Activated CD4-positive, CD25-positive, alpha-beta regulatory T cell treated with anti-CD3 and anti-CD28 coated beads, Interleukin-2, amount 50 U/mL, for 72 hours (primary cell): ENCODE results near the gene BMPR1A.

Source experiments
- DNase-seq: peaks from one replicate; pipeline ENCODE4 v3.0.0; 2021

BMPR1A gene

DNA sequence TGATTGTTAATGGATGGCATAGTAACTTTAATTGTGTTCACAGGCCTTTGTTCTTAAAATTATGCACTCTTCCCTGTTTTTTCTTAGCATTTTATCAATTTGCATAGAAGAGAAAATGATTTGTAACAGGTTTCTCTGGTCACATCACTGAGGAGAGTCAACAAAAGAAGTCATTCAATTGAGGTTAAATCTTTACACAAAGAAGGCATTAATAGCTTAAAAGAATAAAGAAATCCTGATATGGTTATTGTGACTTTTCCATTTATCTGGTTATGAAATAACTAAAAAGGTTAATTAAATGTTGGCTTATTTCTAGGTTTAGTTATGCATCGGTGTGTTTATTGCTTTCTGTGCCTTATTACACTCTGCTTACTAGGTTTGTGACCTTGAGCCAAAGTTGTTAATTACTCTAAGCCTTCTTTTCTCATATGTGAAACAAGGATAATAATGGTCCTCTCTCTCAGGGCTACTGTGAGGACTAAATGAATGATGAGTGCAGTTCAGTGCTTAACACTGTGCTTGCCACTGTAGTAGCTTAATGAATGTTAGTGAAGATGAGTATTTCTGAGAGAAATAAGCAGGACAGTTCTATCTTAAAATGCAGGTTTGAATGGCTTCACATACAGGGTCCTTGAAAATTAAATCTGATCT is 12.1 kb downstream of the BMPR1A start:
- no peak for DNase-seq

DNA sequence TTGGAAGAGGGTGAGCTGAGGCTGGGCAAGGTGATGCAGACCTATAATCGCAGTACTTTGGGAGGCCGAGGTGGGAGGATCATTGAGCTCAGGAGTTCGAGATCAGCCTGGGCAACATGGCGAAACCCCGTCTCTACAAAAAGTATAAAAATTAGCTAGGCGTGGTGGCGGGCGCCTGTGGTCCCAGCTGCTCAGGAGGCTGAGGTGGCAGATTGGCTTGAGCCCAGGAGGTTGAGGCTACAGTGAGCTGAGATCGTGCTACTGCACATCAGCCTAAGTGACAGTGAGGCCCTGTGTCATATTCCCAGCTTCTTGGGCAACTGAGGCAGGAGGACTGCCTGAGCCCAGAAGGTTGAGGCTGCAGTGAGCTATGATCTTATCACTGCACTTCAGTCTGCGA is 13.6 kb downstream of the BMPR1A start:
- no peak for DNase-seq

DNA sequence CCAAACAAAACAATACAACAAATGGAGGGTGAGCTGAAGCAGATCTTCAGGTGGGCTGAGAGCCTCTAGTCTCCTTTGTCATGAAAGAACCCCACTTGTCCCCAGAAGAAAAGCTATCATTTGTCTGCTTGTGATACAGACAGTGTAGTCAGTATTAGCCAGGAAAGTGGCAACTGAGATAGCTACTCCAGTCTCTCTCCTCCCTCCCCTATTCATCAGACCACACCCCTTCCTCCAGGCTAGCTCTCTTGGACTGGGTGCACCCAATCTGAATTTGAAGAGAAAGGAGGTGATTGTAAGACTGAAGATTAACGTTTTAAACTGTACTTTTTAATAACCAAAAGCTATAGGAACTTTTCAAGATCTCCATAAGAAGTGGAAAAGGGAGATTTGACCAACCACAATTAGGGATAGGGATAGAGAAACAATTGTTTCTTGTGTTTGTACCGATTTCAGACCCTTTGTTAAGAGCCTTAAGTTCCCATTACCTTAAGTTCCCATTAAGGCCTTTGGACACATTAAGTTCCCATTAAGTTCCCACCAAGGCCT is 14.1 kb downstream of the BMPR1A start:
- DNase-seq = no peak

- no peak for DNase-seq
Observed at GRCh38 chr10:86773498-86773897, 17.1 kb downstream of the BMPR1A start.

GRCh38 chr10:86775056-86775869 is 18.8 kb downstream of the BMPR1A start:
- DNase-seq = no peak

GRCh38 chr10:86775870-86776180 is 19.4 kb downstream of the BMPR1A start:
- no peak for DNase-seq

DNA sequence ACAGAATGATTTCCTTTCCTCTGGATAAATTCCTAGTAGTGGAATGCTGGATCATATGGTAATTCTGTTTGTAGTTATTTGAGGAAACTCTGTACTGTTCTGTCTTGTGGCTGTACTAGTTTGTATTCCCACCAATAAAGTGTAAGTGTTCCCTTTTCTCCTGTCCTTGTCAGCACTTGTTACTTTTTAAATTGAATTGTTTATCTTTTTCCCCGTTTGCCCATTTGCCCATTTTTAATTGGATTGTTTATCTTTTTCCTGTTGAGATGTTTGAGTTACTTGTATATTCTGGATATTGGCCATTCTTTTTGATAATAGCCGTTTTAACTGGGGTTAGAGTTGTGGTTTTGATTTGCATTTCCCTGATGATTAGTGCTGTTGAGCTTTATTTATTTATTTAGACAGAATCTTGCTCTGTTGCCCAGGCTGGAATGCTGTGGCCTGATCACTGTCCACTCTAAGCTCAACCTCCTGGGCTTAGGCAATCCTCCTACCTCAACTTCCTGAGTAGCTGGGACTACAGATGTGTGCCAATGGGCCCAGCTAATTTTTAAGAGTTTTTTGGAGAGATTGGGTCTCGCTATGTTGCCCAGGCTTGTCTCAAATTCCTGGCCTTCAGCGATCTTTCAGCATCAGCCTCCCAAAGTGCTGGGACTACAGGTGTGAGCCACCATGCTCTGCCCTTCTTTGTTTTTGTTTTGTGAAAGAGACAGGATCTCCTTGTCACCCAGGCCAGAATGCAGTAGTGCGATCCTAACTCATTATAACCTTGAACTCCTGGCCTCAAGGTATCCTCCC is 23.0 kb downstream of the BMPR1A start:
- no peak for DNase-seq

DNA sequence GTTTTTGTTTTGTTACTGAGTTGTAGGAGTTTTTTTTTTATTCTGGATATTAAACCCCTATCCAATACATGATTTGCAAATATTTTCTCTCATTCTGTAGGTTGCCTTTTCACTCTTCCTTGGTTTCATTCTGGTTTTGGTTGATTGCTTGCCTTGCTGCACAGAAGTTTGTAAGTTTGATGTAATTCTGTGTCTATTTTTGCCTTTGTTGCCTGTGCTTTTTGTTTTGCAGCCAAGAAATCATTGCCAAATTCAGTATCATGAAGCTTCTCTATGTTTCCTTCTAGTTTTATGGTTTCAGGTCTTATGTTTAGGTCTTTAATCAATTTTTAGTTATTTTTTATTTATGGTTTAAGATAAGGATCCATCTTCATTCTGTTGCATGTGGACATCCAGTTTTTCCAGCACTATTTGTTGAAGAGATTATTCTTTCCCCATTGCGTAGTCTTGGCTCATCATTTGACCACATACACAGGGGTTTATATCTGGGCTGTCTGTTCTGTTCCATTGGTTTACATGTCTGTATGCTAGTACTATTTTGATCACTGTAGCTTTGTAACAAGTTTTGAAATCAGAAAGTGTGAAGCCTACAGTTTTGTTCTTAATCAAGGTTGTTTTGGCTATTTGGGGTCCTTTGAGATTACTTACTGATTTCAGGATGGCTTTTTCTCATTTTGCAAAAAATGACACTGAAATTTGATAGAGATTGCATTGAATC is 26.4 kb downstream of the BMPR1A start:
- DNase-seq = no peak

GRCh38 chr10:86785037-86785436 is 28.6 kb downstream of the BMPR1A start:
- DNase-seq = no peak

- no peak for DNase-seq
Observed at GRCh38 chr10:86785968-86786367, 29.5 kb downstream of the BMPR1A start.

DNA sequence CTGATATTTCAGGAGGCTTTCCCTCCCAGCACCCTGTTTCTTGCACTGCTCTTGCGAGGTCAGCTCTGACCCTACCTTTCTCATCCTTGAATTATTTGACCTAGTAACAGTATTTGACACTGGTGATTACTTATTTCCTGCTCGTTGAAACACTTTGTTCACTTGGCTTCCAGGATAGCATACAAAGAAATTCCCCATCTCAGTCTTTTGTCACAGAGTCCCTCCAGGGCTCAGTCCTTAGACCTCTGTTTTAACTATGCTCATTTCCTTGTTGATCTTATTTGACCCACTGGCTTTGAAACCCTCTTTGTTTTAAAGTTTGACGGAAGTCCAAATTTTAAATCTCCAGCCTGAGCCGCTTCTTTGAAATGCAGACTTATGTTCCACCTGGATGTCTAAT is 29.9 kb downstream of the BMPR1A start:
- no peak for DNase-seq

- DNase-seq = no peak
Observed at GRCh38 chr10:86790394-86790793, 34.0 kb downstream of the BMPR1A start.

- DNase-seq = no peak
Observed at GRCh38 chr10:86792461-86793167, 36.2 kb downstream of the BMPR1A start.

GRCh38 chr10:86793696-86794095 is 37.3 kb downstream of the BMPR1A start:
- no peak for DNase-seq

DNA sequence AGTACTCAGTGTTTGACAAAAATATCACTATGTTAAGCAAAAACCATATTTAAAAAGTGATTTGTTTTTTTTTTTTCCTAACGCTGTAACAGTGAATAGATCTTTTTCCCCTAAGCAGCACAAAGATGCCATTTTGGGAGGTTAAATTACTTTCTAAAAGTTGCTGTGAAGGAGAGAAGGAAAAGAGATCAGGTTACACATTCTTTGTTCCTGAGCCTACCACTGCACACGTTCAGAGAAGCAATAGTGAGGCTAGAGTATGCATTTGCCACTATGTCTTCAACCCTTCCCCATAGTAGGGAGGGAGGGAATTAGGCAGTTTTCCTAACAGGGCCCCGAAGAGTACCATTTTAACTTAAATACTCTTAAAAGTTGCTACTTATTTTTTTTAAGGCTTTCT is 38.9 kb downstream of the BMPR1A start:
- no peak for DNase-seq

- DNase-seq = no peak
Observed at GRCh38 chr10:86798025-86798424, 41.6 kb downstream of the BMPR1A start.

- DNase-seq = no peak
Observed at GRCh38 chr10:86798611-86799010, 42.2 kb downstream of the BMPR1A start.

GRCh38 chr10:86799188-86799845 is 42.9 kb downstream of the BMPR1A start:
- DNase-seq = no peak

DNA sequence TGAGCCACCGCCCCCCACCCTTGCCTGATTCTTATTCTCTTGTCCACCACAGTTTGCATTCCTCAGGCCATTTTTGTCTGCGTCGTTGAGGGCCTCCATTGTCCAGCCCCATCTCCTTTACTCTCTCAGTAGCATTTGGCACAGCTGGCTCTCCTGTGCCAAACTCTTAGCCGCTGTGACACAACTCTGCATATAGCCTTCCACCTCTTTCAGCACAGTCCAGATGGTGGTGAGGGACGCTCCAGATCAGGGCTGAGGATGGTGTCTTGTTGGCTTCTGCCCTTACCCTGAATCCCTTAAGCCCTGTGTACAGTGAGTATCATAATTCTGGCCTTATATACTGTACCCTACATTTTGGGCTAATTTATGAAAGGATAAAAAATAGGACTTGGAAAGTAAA is 45.6 kb downstream of the BMPR1A start:
- no peak for DNase-seq

DNA sequence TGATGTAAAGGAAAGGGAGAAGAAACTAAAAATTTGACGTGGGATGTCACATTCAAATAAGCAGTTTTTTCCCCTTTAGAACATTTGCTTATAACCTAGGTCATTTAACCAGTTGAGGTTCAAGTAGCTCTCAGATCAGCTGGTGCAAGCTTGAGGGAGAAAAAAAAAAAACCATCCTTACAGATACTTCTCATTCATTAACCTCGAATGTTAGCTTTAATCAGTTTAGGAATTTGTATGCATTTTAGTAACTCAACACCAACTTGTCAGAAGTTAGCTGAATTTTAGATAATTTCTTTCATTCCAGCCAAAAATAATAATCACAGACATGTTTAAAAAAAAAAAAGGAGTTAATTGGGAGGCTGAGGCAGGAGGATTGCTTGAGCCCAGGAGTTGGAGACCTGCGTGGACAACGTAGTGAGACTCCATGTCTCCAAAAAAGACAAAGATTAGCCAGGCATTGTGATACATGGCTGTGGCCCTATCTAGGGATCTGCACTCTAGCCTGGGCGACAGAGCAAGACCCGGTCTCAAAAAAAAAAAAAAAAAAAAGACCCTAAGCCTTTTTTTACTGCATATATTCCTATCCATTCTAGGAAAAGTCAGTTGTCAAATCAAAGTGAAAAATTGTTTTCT is 46.2 kb downstream of the BMPR1A start:
- no peak for DNase-seq

DNA sequence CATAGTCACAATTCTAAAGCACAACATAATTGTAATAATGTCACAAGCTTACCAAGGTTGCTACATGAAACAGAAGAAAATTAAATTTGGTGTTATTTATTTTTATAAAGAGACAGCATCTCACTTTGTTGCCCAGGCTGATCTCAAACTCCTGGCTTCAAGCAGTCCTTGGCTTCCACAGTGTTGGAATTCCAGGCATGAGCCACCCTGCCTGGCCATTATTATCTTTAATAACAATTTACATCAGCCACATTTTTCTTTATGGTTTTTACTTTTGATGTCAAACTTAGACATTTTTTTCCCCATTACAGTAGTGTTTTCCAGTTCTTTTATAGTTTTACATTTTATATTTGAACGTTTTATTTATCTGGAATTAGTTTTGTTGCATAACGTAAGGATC is 46.7 kb downstream of the BMPR1A start:
- DNase-seq = no peak
